Activated gamma-delta T cell treated with Interleukin-2 at 50 U/mL for 16 hours (primary cell): ENCODE data around the gene APOL4.
"Not testable (repeated sequence)": the region's sequence is repeated elsewhere in the genome, so short reads cannot be mapped to it uniquely, and the experiment has no call there.

Experiments used
- DNase-seq: peaks from one replicate; pipeline ENCODE4 v3.0.0-alpha.2; 2020

Gene APOL4, protein sequence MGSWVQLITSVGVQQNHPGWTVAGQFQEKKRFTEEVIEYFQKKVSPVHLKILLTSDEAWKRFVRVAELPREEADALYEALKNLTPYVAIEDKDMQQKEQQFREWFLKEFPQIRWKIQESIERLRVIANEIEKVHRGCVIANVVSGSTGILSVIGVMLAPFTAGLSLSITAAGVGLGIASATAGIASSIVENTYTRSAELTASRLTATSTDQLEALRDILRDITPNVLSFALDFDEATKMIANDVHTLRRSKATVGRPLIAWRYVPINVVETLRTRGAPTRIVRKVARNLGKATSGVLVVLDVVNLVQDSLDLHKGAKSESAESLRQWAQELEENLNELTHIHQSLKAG

DNA sequence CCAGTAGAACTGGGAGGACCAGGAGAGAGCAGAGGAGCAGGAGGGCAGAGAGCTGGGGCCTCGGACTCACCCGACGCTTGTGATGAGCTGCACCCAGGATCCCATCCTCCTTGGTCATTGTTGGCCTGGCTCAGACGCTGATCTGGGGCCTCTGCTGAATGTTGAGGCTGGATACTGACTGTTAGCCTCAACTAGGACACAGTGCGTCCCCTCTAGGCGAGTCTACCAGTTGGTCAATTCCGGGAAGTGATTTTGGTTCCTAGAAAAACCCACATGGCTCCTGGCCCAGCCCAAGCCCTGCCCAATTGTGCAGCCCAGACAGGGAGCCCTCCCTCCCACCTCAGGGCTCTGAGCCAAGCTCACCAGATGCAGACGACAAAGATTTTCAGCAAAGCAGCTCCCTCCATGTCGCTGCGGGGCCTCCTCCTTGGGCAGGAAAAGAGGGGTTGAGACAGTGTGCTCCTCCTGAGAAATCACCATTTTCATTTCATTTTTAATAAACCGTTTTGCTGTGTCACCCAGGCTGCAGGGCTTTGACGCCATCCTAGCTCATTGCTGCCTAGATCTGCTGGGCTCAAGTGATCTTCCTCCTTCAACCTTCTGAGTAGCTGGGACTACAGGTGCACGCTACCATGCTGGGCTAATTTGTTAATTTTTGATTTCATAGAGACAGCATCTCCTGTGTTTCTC lies at the start of gene APOL4:
TSS of gene APOL4 (minus strand) at position 180 of the 690 bp plus-strand sequence. CDS start at position 105, 75 bp downstream.
- DNase-seq, result no peak

DNA sequence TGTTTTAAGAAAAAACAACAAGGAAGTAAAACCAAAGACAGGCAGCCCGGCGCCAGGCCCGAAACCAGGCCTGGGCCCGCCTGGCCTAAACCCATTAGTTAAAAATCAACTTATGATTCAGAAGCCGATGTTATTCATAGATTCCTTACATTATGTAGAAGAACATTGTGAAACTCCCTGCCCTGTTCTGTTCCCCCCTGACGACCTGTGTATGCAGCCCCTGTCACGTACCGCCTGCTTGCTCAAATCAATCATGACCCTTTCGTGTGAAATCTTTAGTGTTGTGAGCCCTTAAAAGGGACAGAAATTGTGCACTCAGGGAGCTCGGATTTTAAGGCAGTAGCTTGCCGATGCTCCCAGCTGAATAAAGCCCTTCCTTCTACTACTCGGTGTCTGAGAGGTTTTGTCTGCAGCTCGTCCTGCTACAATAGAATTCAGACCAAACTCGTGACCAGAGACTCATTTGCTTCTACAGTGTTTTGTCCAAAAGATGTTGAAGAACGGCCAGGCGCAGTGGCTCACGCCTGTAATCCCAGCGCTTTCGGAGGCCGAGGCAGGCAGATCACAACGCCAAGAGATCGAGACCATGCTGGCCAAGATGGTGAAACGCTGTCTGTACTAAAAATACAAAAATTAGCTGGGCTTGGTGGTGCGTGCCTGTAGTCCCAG lies 48.8 kb upstream of the APOL4 start:
- not testable (repeated sequence) for DNase-seq

DNA sequence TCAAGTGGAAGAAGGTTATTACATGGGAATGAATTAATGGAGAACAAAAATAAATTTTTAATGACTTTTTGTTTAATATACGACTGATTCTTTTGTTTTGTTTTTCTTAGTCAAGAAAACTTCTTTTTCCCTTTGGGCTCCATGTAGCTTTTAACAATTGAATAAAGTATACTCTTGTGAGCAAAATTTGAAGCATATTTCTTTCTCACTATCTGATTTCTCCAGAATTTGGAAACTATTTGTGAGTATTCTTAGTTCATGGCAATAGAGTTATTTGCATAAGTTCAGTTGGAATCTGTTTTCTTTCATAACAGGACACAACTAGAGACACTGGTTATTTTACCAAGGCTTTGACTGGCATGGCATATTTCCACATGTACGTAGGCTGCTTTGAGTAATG lies 47.6 kb upstream of the APOL4 start:
- no peak for DNase-seq

DNA sequence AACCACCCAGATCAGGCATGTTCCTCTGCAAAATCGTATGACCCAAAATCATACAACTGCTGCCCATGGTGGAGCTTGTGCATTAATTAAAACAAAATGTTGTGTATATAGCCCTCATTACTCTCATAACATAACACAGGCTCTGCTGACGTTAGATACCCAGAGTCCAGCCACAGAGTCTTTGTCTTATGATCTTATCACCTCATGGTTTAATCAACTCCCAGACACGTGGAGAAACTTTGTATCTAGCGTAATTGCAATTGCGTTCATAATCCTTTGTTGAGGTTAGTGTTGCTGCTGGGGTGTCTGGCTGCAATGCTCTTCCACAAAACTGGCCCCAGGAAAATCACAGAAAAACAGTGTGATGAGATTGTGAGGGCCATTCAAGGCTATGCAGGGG lies 46.3 kb upstream of the APOL4 start:
- DNase-seq, result no peak

DNA sequence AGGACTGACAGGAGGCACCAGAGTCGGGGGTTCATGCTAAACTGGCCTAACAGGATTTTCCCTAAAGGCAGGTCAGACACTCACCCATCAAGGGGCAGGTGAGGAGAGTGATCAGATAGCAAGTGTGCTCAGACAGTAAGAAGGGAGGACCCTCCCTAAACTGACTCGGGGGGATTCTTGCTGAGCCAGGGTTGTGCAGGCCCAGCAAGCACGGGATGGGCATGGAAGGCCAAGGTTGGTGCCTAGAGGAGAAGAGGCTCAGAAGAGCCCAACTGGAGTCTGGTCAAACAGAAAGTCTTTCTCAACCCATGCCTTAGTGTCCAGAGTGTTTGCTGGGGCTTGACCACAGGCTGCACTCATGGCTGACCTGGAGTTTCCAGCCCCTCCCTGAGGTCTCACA lies 45.1 kb upstream of the APOL4 start:
- no peak for DNase-seq

DNA sequence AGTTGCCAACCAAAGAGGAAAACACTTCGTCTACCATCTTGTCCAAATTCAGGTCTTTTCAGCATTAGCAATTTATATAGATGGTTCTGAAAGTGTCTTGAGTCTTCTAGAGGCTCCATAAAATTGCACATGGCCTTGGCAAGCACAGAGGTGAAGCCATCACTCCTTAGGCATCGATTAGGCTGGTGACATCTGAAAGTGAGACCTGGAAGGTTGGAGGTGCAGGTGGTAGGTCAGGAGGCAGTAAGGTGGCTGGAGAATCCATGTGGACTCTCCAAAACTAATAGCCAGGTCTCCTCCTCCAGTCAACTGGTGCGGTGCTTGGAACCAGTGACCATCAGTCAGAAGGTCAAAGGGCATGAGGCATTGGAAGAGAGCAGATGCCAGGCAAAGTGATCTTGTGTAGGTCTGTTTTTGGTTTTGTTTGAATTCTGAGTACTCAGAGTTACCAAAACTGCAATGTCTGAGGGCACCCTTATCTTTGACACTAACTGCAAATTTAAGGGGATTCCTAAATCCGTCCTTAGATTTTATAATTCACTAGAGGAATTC lies 44.3 kb upstream of the APOL4 start:
- no peak for DNase-seq

DNA sequence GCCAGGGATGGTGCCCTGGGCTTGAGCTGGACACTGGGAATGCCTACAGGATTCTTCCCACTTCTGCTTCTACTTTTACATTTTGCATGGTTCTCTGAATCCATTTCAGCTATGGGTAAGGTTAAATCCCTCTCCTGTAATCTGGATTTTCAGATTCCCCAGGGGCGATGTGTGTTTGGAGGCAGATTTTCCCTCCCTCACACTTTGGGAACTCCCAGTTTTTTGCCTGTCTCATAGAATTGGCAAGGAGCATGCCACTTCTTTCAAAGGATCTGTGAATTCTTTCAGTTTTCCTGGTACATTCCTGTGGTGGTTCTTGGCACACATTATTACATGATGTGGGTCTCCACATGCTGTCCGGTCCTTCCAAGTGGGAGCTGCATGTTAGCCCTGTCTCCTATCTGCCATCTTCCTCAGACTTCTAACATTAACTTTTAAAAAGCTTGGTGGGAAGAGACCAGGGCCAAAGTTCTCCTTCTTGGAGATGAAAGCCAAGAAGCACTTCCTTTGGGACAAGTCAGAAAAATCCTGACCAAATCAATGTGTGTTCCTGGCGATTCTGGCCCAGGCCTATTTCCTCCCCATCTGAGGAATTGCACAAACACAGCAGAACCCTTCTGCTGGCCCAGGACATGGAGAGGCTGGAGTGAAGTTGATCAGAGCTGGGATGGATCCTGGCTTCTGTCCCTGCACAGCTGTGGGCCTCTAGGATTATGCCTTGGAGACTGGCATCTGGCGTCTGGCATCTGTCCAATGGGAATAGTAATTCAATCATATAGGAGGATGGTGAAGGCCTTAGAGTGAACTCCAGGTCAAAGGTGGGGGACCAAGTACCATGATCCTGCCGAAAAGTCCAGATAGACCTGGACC lies 43.1 kb upstream of the APOL4 start:
- DNase-seq, result no peak

DNA sequence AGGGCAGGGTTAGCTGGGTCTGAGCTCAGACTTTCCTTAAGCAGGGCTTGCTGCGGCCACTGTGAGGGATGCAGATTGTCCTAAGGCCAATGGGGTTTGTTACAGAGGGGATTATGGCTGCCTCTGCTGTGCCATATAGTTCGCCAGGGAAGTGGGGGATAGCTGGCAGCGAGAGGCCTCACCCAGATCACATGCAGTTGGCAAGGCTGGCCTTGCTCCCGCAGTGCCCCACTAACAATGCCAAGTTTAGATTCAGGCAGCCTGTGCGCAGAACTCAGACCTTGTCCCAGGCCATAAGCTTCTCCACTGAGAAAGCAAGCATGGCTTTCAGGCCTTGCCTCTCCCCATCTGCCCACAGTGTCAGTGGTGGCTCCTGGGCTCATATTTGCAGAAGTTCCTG lies 42.4 kb upstream of the APOL4 start:
- DNase-seq, result no peak

DNA sequence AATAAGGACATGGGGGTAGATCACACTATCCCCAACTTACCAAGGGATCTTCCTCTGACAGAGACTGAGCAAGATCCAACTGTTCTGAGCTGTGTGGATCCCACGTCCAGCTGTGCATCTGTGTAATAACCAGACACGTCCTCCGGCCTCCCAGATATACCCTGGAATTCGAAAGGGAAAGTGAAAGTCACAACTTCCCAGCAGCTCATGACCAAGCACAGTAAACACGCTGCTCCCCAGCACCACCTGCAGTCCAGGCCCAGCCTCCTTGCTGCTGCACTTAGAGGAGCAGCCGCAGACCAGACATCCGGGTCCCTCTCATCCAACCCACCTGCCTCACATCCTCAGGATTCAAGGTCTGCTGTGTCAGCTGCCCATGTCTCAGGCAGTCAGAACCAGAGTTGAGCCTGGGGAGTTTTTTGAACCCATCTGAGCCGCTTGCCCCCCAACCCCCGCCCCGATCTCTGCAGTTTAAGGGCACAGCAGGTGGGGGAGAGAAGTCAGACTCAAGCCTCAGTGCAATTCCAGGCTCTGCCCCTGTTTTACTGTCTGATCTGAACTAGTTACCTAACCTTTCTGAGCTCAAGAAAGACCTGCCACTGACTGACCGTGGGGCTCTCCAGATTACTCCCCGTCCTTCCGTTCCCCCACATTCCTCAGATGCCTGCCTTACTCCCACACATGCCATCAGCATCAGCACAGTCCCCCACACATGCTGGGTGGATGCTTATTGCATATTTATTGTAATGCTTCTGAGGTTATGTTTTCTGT lies 38.0 kb upstream of the APOL4 start, which contains the start of gene APOL2:
TSS of gene APOL2 (minus strand) at position 127 of the 771 bp plus-strand sequence. CDS start 6,365 bp downstream, outside the sequence.
- DNase-seq, result peak; percentile 85

DNA sequence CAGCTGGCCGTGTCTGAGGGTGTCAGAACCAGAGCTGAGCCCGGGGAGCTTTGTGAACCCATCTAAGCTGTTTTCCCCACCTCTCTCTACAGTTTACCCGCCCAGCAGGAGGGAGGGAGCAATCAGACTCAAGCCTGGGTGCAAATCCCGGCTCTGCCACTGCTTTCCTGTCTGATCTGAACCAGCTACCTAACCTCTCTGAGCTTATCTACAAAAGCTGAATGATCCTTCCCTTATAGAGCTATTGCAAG lies 37.5 kb upstream of the APOL4 start:
- no peak for DNase-seq

DNA sequence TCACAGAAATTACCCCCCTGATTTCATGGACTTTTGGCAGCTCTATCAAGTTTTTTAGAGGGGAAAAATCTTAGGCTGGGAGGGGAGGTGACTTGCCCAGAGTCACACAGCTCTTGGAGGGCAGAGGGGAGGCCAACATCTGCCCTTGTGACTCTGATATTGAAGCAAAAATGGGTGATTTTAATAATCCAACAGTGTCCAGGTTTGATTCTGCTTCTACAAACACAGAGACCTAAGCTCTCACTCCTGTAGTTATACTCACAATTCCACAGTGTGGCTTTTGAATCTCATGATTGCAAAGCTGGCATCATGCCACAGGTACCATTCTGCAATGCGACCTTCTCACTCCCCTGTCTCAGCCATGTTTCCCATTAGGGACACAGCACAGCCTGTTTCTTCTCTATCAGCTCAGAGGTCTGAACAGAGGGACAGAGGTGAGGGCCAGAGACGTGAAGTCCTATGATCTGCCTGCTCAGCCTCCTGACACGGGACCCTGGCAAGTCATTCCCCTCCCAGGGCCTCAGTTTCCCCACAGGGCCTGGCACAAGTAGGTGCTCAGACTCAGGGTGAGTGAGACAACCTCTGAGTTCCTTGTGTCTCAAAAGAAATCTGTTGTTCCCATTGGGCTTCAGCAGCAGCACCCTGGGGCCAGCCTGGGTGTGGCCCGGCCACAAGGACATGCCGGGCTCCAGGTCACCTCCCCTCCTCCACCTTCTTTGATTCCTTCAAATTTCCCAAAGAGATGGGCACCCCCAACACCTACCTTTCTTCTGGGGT lies 37.0 kb upstream of the APOL4 start:
- no peak for DNase-seq

DNA sequence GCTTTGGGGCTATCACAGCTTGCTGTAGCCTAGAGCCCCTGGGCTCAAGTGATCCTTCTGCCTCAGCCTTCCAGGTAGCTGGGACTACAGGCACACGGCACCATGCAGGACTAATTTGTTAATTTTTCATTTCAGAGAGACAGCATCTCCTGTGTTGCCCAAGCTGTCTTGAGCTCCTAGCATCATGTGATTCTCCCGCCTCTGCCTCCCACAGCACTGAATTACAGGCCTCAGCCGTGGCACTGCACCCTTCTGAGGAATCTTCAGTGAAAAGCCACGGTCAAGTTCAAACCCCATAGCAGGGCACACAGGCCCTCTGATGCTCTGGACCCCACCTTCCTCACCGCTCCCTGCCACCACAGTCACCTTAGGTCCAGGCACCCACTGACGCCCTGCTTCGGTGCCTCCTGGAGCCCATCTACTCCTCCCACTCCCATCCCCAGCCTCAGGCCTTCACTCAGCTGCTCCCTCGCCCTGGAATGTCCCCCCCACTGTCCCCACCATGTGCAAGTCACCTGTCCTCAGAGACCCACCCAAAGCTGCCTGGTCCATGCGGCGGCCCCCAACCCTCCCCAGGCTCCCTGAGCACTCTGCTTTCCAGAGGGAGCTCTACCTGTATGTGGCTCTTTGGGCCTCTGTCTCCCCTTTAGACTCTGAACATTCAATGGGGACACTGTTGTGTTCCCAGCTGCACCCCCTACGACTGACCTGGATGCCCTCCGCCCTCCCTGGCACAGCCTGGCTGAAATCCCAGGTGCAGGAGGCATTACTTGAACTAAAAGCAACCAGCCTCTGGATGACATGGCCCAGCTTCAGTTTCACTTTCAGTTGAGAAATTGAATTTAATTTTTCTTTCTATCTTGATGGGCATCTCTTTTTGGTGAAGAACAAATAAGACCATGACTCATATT lies 36.1 kb upstream of the APOL4 start:
- DNase-seq, result no peak

DNA sequence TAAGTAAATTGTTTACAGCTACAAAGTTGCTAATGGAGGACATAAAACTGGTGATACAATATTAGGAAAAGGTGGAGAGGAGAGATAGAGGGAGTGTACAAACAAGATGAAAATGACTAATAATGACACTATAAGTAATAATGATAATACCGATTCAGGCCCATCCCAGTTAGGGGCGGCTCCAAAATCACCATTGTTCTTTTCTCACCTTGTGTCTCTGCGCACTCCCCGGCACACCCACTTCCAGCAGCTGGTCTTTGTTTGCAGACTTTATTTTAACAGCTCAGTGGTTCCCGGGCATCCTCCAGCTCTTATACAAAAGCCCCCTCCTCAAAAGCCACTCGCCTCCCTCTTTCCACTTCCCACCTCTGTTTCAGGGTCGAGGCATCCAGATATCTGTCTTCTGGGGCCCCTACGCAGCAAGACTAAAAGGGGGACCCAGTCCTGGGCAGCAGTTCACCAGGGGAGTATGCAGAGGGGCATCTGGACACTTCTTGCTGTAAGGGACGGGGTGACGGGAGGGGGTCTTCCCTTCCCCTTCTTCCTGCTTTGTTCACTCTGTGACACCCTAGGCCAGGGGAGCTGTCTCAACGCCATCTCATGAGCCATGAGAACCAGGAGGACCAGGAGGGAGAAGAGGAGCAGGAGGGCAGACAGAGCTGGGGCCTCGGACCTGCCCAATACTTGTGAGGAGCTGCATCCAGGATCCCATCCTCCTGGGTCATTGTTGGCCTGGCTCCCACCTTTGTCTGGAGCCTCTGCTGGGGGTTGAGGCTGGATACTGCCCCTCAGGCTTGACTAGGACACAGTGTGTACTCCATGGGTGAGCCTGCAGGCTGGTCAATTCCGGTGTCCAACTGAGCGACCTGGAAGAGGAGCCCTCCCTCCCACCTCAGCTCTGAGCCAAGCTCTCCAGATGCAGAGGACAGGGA lies 35.0 kb upstream of the APOL4 start:
- DNase-seq, result no peak

DNA sequence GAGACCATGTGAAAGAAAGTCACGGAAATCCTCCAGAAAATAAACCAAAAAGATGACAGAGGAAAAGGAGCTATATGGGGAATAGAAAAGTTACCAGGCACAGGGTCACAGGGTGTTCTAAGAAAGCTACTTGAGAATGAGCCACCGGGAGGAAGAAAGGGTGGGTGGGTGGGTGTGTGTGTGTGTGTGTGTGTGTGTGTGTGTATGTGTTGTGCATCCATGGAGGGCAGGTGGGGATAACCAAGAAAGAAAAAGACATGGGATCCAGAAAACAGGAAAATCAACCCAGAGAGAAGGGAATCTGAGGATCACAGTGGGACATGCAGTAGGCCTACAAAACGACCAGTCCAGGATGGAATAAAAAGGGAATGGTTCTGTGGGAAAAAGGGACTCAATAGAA lies 34.0 kb upstream of the APOL4 start:
- DNase-seq, result no peak

DNA sequence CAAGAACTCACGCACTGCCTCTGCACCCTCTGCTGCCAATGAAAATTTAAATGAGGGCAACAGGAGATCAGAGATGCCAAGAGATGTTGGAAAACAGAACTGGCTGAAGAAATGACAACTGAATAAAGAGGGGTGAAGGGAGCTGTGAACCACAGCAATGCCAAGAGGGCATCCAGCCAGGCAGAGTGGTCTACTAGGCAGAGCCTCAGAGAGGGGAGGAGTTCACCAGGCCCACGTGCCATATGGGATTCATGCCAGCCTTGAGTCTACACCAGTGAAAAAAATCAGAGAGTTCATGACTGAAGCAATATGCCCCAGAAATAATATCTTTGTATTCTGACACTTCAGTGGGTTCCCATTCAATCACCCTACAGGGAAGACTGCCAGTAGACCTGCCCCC lies 33.3 kb upstream of the APOL4 start:
- DNase-seq, result no peak

DNA sequence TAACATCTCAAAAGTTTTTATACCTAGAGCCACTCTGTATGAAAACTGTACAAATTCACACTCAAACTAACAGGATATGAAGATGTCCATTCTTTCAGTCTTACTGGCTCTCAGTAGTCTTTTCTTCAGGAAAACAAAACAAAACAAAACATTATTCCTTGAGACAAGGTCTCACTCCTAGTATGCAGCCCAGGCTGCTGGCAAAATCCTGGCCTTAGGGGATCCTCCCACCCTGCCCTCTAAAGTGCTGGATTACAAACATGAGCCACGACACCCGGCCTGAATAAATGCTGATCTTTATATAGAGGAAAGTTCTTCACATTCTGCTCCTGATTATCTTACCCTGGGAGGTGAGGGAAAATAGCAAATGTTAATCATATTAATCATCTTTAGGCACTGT lies 32.6 kb upstream of the APOL4 start:
- DNase-seq, result no peak

DNA sequence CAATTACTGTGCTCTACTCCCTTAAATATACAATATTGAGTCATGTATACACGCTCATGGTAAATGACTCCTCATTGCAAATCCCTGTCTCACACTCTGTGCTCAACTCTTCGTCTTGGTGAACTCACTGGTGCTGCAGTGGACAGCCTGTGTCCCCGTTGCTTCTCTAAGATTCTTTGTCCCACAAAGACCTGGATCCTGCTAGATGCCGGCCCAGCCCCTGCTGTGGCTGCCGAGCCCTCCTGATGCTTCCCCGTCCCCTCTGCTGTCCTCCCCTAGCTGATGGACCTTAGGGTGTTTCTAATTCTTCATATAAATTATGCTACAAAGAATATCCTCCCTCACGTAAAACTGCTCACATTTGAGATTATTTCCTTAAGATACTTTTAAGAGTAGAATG lies 32.2 kb upstream of the APOL4 start:
- no peak for DNase-seq

DNA sequence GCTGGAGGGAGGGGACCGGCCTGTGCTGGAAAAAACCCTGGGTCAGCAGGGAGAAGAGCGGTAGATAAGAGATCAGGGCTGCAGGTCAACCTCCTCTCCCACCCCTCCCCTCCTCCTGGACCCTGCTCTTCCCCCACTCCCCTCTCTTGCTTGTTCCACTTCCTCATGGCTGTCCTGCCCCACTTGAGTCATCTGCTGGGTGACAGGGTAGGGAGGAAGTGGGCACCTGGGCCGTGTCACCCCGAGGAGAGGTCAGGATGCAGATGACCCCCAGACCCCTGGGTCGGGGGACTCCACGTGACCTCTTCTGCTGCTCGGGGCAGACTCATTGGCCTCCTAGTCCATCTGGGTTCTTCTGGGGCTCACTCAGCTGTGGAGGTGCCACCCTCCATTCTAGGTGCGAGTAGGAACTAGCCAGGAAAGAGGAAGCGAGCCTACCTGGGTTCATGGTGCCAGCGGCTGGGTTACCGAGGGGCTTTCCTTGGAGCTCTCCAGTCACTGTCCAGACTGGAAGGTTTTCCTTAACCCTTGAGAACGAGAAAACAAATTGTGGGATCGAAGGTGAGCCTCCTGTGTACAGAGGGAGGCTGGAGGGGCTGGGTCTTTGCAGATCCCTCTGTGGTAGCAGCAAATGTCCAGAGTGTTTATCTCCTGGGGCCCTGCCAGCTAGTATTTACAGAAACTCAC lies 31.2 kb upstream of the APOL4 start:
- no peak for DNase-seq
